ENCODE results near the gene FAM167B. TPM values are rescaled to one million over a fixed set of nuclear protein-coding genes. Genes with fewer than 3 reads are reported as not detected.

Gene FAM167B
- total RNA-seq, 1 donor from 2014 or later, result 9.1 TPM

DNA sequence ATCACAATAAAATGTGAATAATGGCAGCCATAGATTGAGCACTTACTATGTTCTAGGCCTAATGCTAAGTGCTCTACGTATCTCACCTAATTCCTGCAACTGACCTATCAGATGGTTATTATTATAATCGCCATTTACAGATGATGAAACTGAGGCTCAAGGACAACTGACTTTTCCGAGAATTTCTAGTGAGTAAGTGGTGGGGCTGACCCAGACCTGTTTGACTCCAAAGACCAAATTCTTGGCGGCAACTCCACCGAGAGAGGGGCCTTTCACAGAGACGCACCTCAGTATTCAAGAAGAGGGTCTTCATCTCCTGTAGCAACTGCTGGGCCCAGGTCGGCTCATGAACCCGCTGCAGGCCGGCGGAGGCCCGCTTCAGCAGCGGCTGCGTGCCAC lies 25.4 kb upstream of the FAM167B start:
- DNase-seq (no peak), ATAC-seq (no peak)
- intact Hi-C loops (cut with micrococcal nuclease), result no loop called here

DNA sequence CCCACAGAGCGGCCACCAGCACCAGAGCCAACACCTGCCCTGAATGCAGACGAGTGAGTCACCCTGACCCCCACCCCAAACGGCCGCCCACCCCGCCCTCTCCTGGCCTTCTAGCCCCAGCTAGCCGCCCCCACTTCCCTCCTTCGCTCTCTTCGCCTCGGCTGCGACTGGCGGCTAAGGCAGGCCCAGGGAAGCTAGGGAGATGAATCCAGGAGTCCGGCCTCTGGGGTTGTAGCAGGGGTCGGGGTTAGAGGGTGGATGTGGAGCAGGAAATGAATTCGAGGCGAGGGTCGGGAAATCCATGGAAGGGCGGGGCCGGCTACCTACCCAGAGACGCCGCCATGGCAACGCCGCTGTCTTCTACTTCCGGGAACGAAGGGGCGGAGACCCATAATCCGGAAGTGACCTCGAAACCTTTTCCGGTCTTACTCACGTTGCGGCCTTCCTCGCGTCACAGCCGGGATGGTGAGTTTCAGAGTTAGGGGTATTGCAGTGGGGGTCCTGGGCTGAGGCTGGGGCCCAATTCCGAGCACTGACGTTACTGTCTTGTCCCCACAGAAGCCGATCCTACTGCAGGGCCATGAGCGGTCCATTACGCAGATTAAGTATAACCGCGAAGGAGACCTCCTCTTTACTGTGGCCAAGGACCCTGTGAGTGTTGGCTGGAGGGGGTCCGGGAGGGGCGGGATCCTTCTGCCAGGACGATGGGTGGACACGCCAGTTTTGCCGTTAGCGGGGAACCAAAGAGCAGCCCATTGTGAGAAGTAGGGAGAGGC lies 24.9 kb upstream of the FAM167B start, which contains the start of the genes EIF3I and TMEM234:
Gene EIF3I (plus strand): TSS at position 428 of the 776 bp plus-strand sequence. CDS start 35 bp downstream, at position 463.
Gene TMEM234 (minus strand): TSS at position 374 of the 776 bp plus-strand sequence. CDS start 31 bp downstream, at position 343.
- DNase-seq (peak; percentile 94), ATAC-seq (peak; percentile 95)
- intact Hi-C loops (cut with micrococcal nuclease), result no loop called here

- ATAC-seq (no peak), DNase-seq (no peak)
- intact Hi-C loops (cut with micrococcal nuclease), result no loop called here
Measured at GRCh38 chr1:32223683-32224082, 23.3 kb upstream of the FAM167B start.

- DNase-seq (no peak), ATAC-seq (no peak)
- intact Hi-C loops (cut with micrococcal nuclease), result no loop called here
Measured at GRCh38 chr1:32224285-32224684, 22.7 kb upstream of the FAM167B start.

DNA sequence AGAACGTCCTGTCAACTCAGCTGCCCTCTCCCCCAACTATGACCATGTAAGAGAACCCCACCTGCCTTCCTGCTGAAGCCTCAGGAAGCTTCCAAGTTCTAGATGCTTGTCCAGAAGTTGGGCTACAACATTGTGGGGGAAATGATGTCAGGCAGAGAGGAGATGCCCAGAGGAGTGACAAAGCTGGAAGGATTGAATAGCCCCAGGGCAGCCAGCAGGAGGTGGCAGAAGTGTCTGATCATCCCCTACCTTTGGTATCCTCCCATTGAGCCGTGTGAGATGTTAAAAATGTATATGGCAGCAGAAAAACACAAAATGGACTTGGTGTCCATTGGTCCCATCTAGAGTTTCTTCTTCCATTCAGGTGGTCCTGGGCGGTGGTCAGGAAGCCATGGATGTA lies 18.3 kb upstream of the FAM167B start:
- intact Hi-C loops (cut with micrococcal nuclease), result no loop called here
- DNase-seq, result no peak
- no peak for ATAC-seq

GRCh38 chr1:32231843-32232432 lies 15.1 kb upstream of the FAM167B start:
- intact Hi-C loops (cut with micrococcal nuclease), result no loop called here
- ATAC-seq (no peak), DNase-seq (no peak)

- no peak for DNase-seq
- intact Hi-C loops (cut with micrococcal nuclease), result no loop called here
- no peak for ATAC-seq
Measured at GRCh38 chr1:32232558-32233304, 14.3 kb upstream of the FAM167B start.

GRCh38 chr1:32234792-32235191 lies 12.2 kb upstream of the FAM167B start:
- no peak for DNase-seq
- ATAC-seq, result no peak
- intact Hi-C loops (cut with micrococcal nuclease), result no loop called here

DNA sequence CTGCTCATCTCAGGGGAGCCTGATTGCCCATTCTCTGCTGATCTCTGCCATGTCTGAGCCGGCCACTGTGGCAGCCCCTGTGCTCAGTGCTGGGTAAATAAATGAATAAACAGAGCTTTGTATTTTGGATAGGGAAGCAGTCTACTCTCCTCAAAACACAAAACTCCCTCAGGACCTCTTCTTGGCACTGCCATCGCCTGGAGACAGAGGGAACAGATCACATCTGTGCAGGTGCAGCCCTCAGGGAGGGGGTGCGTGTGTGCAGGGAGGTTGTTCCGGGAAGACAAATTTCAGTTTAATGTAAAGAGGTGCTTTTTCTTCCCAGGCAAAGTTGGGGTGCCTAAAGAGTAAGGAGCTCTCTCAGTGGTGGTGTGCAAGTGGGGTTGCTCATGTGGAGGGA lies 7.7 kb upstream of the FAM167B start:
- DNase-seq, result no peak
- ATAC-seq, result no peak
- intact Hi-C loops (cut with micrococcal nuclease), result no loop called here

- peak; percentile 41 for DNase-seq
- ATAC-seq, result no peak
- intact Hi-C loops (cut with micrococcal nuclease), result no loop called here
Measured at GRCh38 chr1:32239790-32240139, 7.3 kb upstream of the FAM167B start.

GRCh38 chr1:32240140-32240951 lies 6.7 kb upstream of the FAM167B start:
- peak; percentile 83 for DNase-seq
- peak; percentile 88 for ATAC-seq
- intact Hi-C loops (cut with micrococcal nuclease), result no loop called here

DNA sequence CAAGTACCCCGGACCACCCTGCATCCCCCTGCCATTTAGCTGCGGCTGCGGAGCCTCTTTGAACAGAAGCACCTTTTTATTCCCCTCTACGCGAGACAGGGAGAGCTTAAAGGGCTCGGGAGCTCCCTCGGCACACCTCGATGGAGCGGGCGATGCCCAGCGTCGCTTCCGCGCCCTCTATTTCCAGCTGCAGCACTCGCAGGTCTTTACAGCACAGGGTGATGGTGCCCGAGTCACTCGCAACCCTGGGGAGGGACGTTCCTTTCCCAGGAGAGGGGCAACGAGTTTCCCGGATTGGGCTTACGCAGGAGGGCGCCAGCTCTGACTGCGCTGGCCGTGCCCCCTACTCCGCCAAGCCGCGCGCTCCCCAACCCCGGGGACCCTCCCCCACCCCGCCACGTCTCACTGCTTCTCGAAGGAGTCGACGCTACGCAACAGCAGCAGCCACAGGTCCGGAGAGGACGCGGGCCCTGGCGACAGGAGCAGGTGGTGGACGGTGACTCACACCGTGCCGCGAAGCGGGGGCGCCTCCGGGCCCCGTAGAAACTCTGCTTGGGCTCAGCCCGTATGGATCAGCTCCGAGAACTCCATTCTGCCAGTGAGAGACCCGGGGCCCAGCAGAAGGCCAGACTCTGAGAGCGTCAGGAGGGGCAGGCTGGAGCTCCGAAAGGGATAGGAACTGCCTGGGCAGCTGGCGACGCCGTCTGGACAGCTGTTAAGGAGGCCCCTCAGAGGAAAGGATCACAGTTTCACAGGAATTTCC lies 5.8 kb upstream of the FAM167B start:
- DNase-seq, result peak; percentile 77
- intact Hi-C loops (cut with micrococcal nuclease), result no loop called here
- ATAC-seq, result peak; percentile 78

- intact Hi-C loops (cut with micrococcal nuclease), result no loop called here
- peak; percentile 71 for DNase-seq
- ATAC-seq, result peak; percentile 32
Measured at GRCh38 chr1:32242341-32242851, 4.6 kb upstream of the FAM167B start.

GRCh38 chr1:32247452-32247851 lies 430 bp downstream of the FAM167B start:
- peak; percentile 8 for ATAC-seq

DNA sequence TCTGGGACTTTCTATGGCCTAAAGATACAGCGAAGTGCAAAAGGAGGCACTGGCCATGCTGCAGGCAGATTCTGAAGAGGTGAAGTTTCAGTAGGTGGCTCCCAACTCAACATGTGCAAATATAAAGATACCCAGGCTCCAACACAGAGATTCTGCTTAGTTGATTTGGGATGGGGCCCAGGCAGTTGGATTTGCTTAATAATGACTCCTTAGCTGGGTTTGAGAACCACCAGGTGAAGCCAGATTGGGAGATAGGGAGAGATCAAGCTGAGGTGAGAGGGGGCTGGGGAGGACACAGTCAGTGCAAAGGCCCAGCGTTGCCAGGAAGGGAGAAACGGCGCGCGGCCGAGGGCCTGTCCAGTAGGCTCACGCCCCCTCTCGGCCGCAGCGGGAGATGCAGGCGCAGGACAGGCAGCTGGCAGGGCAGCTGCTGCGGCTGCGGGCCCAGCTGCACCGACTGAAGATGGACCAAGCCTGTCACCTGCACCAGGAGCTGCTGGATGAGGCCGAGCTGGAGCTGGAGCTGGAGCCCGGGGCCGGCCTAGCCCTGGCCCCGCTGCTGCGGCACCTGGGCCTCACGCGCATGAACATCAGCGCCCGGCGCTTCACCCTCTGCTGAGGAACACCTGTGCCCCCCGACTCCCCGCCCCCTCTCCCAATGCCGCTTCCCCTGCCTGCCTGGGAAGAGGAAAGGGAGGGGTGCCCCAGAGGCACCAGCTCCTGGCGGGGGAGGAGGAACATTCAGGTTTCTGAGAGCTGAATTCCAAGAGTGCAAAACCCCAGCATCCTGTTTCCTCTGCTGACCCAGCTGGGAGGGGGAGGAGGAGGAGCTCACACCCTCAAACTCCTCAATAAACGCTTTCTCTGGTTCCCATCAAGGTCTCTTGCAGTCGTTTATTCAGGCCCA lies 1.2 kb downstream of the FAM167B start:
- peak; percentile 74 for ATAC-seq
- intact Hi-C loops (cut with micrococcal nuclease), result no loop called here
- DNase-seq, result peak; percentile 92

More at GRCh38 chr1:32247452-32247851, 430 bp downstream of the FAM167B start:
- intact Hi-C loops (cut with micrococcal nuclease), result no loop called here
- peak; percentile 48 for DNase-seq

DNA sequence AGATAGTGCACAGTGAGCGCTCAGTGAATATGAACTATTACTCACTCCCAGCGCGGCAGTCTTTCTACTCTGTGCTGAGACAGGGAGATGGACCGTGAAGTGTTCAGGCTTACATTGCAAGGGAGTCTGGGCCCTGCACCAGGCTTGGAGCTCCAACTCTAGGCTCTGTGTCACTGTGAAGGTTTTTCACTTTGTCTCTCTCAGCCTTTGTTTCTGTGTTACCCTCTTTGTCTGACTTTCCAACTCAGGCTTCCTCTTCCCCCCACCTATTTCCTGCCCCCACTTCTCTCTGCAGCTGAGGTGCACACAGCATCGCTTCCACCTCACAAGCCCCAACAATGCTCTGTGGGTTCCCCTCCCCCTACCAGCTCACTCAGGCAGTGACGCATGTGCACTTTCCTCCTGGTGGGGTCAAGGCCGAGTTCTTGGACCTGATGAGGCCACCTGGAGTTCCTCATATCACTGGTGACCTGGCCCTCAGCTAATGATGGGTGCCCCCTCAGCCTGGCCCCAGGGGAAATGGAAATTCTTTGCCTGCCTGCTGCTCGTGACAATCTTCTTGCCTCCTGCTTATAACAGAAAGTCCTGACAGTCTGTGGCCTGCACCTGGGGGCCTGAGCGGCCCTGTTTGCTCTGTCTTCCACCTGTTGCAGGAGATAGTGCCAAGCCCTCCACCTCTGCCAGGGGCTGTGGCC lies 3.0 kb downstream of the FAM167B start:
- intact Hi-C loops (cut with micrococcal nuclease), result no loop called here
- ATAC-seq (peak; percentile 34), DNase-seq (no peak)

Data from left ventricle myocardium superior (tissue), 1 donor.